ENCODE results near the gene ZNF618.

ZNF618 gene

DNA sequence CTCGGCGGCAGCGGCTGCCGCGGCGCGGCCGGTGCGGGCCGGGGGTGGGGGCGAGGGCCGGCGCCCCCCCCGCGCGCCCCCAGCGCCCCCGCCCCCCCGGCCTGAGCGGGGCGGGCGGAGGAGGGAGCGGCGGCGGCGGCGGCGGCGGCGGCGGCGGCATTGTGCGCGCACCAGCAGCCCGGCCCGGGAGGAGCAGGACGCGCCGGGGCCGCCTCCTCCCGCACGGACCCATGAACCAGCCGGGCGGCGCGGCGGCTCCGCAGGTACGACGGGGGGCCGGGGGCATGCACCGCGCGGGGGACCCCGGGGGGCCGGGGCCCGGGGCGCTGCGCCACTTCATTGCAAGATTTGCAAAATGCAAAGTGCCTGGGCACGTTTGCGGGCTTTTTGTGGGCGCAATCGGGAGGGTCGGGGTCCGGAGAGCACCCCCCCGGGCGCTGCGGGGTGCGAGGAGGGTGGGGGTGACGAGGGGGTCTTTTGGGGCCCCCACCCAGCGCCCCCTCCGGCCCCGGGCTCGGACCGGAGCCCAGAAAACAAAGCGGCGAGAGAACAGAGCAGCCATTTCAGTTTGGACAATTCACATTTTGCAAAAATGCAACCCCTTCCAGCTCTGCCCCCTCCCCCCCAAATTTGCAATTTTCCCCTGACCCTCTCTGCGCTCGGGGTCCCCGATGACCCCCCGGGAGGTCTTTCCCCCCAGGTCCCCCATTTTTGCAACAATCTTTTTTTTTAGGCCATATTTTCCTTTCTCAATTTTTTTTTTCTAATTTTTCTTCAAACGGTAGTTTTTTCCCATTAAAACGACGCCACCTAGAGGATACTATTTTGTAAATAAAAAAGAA is at the start of gene ZNF618:
TSS of gene ZNF618 (plus strand) at position 159 of the 842 bp plus-strand sequence. CDS start at position 231, 72 bp downstream.
- peak; percentile 61 for DNase-seq (ENCODE audit: low spot score)

GRCh38 chr9:113828221-113828620 is 47.9 kb upstream of the ZNF618 start:
- DNase-seq (ENCODE audit: low spot score) = no peak

GRCh38 chr9:113837334-113837733 is 38.8 kb upstream of the ZNF618 start:
- DNase-seq (ENCODE audit: low spot score) = no peak

DNA sequence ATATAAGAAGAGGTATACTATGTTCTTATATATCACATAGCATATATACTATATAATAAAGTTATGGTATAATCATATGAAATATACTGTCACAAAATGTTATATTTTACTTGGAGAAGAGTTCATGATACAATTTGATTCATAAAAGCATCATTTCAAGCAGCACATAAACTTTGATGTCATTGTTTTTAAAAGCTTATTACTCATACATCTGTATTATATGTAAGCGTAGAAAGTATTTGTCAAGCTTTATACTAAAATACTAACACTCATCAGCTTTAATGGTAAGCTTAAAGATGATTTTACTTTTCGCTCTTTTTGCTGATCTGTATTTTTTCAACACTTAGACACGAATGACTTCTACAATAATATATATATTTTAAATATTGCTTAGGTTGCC is 34.0 kb upstream of the ZNF618 start:
- DNase-seq (ENCODE audit: low spot score) = no peak

DNA sequence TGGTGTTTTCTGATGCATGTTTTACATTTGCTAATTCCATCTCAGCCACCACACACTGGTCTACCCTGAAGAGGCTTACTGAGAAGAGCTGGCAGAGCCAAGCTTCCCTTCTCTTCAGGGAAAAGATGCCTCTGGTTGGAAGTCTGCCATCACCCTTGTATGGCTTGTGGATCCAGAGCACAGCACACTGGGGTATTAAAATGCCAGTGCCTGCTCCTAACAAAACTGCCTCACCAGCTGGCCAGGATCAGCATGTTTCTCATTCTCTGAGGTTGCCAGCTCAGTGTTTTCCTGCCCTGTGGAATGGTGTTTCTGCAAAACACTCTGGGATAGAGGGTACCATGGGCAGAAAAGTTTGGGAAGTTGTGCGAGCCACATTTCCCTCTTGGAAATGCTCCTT is 31.6 kb upstream of the ZNF618 start:
- no peak for DNase-seq (ENCODE audit: low spot score)

- no peak for DNase-seq (ENCODE audit: low spot score)
These were observed 24.8 kb upstream of the ZNF618 start for GRCh38 chr9:113851359-113851758.

GRCh38 chr9:113851873-113852272 is 24.2 kb upstream of the ZNF618 start:
- no peak for DNase-seq (ENCODE audit: low spot score)

DNA sequence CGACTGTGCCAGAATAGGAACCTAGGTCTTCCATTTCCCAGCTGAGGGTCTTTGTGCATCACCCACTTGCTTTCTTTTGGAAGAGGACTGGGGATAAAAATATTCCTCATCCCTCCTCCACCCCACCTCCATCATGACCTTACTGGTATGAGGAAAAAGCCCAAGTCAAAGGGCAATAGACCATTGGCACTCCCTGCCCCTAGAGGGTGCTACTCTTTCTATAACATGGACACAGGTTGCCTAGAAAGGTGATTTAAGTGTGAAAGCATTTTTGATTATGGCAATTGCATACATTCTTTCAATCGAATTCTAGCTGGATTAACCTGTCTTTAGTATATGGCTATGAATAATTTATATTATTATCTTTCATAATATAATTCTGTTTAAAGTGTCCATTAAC is 22.8 kb upstream of the ZNF618 start:
- no peak for DNase-seq (ENCODE audit: low spot score)

- DNase-seq (ENCODE audit: low spot score) = no peak
These were observed 21.8 kb upstream of the ZNF618 start for GRCh38 chr9:113854310-113854709.

DNA sequence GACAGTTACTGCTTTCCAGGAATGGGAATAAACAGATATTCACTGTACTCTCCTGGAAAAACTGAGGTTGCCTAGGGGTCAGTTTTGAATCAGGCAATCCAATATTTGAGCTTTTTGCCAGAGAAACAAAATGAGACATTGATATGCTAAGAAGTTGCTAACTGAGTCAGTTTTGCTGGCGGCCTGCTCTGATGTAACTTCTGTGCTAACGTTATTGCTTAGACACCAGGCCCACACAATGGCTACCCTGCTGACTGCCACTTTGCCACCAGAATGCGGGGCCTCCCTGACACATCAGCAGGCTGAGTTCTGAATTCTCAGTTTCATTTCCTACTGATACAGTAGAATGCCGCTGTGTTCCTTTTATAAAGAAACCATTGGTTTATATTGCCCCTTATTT is 18.2 kb upstream of the ZNF618 start:
- no peak for DNase-seq (ENCODE audit: low spot score)

GRCh38 chr9:113858282-113858681 is 17.8 kb upstream of the ZNF618 start:
- no peak for DNase-seq (ENCODE audit: low spot score)

DNA sequence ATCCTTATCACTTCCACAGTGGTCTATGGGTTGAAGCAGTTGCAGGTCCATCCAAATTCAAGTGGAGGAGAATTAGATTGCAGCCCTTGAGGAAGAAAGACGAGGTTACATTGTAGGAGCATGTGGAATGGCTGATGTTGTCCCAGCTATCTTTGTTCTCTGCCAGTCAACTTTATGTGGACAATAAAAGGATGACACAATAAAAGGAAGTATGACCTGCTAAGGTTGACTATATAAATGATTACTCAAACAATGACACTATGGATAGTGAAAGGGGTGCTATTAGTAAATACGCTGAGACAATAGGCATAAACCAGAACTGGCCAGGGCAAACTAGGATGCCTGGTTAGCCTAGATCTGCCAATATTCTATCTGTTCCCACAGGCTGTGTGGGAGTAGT is 12.8 kb upstream of the ZNF618 start:
- no peak for DNase-seq (ENCODE audit: low spot score)

DNA sequence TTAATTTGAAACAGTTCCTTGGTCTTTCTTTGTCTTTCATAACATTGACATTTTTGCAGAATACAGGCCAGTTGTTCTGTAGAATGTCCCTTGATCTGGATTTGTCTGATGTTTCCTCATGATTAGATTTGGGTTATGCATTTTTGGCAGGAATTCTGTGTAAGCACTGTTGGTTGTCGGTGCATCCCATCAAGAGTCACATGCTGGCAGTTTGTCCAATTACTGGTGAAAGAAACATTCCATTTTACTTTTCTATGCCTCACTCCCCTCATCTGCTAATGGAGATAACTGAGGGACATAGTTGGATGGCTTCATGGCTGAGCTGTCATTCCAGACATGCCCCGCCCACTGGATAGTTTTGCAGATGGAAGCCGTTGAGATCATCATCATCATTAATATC is 7.6 kb upstream of the ZNF618 start:
- no peak for DNase-seq (ENCODE audit: low spot score)

GRCh38 chr9:113872485-113873143 is 3.5 kb upstream of the ZNF618 start:
- no peak for DNase-seq (ENCODE audit: low spot score)

- no peak for DNase-seq (ENCODE audit: low spot score)
These were observed 2.7 kb upstream of the ZNF618 start for GRCh38 chr9:113873446-113873845.

DNA sequence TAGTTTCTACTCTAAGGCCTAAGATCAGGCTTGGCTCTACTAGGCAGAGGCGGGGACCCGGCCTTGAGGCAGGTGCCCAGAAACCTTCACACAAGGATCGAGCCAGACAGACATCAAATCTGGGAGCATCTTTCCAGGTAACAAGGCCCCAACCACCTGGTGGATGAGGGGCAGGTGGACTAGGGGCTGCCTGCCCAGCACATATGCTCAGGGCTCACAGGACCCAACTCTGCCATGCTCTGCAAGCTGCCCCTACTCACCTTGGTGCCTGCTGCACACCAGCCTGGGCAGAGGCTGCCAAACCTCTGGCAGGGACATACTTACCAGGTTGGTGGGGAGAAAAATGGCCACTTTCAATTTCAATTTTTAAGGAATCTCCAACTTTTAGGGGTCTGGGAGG is 2.2 kb upstream of the ZNF618 start:
- no peak for DNase-seq (ENCODE audit: low spot score)

GRCh38 chr9:113875459-113876150 is 504 bp upstream of the ZNF618 start:
- DNase-seq (ENCODE audit: low spot score) = peak; percentile 53

- no peak for DNase-seq (ENCODE audit: low spot score)
These were observed 872 bp downstream of the ZNF618 start for GRCh38 chr9:113876993-113877368.

DNA sequence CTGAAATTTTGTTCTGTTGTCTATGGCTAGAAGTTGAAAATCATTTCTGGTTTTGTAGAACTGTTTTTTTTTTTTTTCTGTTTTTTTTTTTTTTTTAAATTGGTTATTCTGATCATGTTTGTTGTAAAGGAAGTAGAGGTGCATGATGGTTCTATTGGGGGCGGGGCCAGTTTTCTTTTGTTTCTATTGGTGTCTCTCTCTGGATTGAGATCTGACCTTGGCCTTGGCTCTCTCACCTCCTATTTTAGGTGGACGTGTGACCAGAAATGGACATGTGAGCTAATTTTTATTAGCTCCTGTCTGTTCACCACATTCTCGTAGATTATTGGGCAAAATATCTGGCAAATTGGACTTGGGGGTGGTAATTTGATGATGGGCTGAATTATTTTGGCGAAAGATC is 3.2 kb downstream of the ZNF618 start:
- no peak for DNase-seq (ENCODE audit: low spot score)

- no peak for DNase-seq (ENCODE audit: low spot score)
These were observed 3.8 kb downstream of the ZNF618 start for GRCh38 chr9:113879911-113880310.

DNA sequence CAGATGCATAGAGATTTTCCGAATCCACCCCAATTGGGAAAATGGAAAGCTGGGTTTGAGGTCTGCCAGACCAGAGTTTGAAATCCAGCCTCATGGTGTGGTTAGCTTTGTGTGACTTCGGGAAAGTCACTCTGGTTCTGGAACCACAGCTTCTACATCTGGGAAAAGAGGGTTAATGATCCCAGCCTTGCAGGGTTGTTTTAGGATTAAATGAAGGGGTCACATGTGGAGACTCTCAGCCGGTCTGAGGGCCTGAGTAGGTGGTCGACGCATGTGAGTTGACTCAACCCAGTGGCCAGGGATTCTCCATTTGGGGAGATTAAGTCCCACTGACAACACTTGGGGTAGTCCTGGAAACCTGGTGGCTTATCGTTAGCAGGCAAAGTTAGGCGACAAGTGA is 6.1 kb downstream of the ZNF618 start:
- no peak for DNase-seq (ENCODE audit: low spot score)

GRCh38 chr9:113882636-113883164 is 6.6 kb downstream of the ZNF618 start:
- no peak for DNase-seq (ENCODE audit: low spot score)

Measured in hepatic stellate cell (primary cell).